Endometrial microvascular endothelial cells (primary cell): ENCODE data around the gene KANSL2. TPM values are rescaled to one million over a fixed set of nuclear protein-coding genes. Genes with fewer than 3 reads are reported as not detected.
"Not testable (repeated sequence)": the region's sequence is repeated elsewhere in the genome, so short reads cannot be mapped to it uniquely, and the experiment has no call there.

Source experiments
- in situ Hi-C: cut with HindIII; loops from 2 replicates; pipeline ENCODE4 v1.10.0; 2017; ENCODE audit warnings: low sequenced_read_pairs, low pct_unique_long_range_greater_than_20kb; ENCODE audit errors: inconsistent ontology term
- total RNA-seq: library from RNA; depleted of rRNA; stranded (reverse); fragments of >200 nt; gene quantifications from one replicate; pipeline ENCODE4 v1.2.3, GENCODE V29; 2015; ENCODE audit errors: inconsistent ontology term

KANSL2 gene, protein sequence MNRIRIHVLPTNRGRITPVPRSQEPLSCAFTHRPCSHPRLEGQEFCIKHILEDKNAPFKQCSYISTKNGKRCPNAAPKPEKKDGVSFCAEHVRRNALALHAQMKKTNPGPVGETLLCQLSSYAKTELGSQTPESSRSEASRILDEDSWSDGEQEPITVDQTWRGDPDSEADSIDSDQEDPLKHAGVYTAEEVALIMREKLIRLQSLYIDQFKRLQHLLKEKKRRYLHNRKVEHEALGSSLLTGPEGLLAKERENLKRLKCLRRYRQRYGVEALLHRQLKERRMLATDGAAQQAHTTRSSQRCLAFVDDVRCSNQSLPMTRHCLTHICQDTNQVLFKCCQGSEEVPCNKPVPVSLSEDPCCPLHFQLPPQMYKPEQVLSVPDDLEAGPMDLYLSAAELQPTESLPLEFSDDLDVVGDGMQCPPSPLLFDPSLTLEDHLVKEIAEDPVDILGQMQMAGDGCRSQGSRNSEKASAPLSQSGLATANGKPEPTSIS
- 41.0 TPM for total RNA-seq

DNA sequence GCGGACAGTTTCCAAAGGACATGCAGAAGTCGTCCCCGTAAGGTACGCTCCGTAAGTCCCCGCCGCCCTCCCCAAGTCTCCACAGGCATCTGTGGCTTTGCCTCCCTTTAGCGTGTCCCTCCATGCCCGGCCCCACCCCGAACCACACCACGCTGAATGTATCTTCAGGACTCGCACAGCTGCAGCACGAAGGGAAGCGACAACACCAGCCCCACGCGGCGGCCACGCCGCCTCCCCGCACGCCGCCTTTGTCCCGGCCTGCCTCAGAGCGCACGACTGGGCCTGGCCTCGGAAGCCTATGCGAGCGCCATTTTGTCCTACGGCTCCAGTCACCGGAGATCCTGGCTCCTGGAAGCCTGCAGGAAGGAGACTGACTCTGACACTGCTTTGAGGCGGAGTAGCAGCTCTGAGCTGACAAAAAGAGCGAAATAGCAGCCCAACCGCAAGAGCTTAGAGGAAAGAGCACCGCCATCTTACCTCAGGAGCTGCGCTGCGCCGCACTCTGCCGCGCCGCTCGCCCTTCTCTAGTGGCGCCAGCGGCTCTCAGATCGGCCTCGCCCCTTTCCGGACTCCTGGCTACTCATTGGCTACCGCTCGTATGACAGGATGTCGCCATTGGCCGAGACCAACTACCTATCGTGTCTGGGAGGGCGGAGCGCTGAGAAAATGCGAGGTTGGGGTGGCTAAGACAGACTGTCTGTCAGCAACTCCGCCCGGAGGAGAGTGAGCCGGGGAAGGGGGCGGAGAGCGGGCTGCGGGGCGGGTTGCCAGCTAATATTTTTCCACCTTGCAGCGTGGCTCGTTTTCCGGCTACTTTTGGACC is at the start of gene KANSL2:
Gene KANSL2, minus strand, starts transcription at position 529 of the 823 bp plus-strand sequence. CDS start 606 bp downstream, outside the sequence.
- in situ Hi-C loops: no loop called here

DNA sequence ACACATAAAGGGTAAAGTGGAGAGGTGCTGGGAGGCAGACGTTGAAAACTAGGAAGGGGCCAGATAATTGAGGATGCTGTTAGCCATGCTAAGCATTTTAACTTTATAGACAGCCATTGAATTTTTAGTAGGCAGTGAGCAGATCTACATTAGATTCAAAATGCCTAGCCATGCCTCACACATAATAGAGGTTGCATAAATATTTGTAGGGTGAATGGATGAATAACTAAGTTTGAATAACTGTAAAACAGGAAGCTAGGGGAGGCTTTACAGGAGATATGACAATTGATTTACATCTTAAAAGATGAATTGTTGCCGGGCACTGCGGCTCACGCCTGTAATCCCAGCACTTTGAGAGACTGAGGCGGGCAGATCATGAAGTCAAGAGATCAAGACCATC is 46.8 kb upstream of the KANSL2 start:
- in situ Hi-C loops: no loop called here

DNA sequence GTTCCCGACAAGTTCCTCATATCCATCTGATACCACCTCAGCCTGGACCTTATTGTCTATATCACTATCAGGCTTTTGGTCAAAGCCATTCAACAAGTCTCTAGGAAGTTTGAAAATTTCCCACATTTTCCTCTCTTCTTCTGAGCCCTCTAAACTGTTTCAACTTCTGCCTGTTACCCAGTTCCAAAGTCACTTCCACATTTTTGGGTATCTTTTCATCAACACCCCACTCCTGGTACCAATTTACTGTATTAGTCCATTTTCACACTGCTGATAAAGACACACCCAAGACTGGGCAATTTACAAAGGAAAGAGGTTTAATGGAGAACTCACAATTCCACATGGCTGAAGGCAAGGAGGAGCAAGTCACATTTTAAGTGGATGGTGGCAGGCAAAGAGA is 38.7 kb upstream of the KANSL2 start:
- in situ Hi-C loops: not testable (repeated sequence)

DNA sequence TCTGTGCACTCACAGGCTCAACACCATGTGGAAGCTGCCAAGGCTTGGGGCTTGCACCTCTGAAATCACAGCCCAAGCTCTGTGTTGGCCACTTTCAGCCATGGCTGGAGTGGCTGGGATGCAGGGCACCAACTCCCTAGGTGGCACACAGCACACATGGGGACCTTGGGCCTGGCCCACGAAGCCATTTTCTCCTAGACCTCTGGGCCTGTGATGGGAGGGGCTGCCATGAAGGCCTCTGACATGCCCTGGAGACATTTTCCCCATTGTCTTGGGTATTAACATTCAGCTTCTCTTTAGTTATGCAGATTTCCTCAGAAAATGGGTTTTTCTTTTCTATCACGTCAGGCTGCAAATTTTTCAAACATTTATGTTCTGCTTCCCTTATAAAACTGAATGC is 38.1 kb upstream of the KANSL2 start:
- in situ Hi-C loops: not testable (repeated sequence)

DNA sequence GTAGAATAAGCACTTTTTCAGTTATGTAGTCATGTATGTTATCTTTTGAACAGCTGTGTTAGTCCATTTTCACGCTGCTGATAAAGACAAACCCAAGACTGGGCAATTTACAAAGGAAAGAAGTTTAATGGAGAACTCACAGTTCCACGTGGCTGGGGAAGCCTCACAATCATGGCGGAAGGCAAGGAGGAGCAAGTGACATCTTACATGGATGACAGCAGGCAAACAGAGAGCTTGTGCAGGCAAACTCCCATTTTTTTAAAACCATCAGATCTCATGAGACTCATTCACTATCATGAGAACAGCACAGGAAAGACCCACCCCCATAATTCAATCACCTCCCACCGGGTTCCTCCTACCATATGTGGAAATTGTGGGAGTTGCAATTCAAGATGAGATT is 37.0 kb upstream of the KANSL2 start:
- in situ Hi-C loops: not testable (repeated sequence)

DNA sequence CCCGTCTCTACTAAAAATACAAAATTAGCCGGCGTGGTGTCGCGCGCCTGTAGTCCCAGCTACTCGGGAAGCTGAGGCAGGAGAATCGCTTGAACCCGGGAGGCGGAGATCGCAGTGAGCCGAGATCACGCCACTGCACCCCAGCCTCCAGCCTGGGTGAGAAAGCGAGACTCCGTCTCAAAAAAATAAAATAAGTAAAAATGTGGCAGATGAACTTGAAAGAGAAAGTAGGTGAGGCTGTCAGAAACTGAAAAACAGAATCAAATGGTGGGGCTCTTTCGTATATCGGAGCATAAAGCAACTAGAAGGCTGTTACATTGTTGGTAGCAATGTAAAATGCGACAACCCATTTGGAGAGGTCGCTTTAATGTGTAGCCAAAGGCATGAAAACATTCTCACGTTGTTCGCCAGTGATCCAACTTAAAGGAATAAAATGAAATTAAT is 35.2 kb upstream of the KANSL2 start:
- in situ Hi-C loops: no loop called here

DNA sequence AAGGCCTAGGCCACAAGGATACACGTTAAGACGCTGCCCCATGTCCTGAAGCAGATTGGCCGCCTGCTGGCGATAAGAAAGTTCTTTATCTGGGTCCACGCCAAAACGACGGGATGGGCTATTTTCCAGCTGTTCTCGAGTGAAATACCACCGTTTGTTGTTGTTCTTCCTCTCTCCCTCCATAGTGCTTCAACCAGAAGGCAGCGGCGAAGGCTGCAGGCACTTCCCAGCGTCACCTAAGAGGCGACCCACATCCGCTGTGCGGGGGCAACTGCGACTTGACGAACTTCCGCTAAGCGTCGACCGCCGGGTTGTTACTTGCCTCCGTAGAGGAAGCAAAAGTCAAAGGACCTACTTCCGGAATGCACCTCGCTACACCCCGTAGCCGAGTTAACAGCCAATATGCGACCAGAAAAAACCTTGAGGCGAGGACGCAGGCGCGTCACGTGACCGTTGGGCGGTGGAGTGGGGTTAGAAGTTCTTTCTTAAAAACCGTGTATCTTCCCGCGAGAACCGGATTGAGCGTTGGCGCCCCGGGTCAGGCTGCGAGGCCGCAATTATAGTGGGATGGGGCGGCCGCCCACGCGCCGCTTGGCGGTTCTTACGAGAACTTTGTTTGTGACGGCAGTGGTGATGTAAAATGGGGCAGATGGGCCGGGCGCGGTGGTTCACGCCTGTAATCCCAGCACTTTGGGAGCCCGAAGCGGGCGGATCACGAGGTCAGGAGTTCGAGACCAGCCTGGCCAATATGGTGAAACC is 34.6 kb upstream of the KANSL2 start, which contains the start of gene CCNT1:
Gene CCNT1, minus strand, starts transcription at position 215 of the 759 bp plus-strand sequence. Its CDS starts 32 bp downstream, at position 183.
- in situ Hi-C loops: no loop called here

DNA sequence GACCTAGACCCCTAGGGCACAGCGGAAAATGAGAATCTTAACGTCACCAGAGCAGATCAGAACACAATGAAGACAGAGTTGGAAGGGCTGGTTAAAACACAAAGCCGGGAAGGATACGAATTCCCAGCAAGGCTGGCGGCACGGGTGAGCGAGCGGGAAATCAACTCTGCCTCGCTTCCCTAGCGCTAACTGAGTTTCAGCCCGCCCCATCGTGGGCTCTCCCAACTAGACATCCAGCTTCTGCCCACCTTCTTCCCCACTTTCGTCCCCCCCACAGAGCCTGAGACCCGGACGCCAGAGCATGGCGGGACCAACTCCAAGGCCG is 34.1 kb upstream of the KANSL2 start:
- in situ Hi-C loops: no loop called here

DNA sequence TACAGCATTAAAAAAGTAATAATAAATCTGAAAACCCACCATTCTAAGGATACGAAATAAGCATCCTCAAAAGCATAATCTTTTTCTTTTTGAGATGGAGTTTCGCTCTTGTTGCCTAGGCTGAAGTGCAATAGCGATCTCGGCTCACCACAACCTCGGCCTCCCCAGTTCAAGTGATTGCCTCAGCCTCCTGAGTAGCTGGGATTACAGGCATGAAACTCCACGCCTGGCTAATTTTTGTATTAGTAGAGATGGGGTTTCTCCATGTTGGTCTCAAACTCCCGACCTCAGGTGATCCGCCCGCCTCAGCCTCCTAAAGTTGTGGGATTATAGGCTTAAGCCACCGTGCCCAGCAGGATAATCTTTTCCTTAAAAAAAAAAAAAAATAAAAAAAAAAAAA is 30.2 kb upstream of the KANSL2 start:
- in situ Hi-C loops: no loop called here

DNA sequence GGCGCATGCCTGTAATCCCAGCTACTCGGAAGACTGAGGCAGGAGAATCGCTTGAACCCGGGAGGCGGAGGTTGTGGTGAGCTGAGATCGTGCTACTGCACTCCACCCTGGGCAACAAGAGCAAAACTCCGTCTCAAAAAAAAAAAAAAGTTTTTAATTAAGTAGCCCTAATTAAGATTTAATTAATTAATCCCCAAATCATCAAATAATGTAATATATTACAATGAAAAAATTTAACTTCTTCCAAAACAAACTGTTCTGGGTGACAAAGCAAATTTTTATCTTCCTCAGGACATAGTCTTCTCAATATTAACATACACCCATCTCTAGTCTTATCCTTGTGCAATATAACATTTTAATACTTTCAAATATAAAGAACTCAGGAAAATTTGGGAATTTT is 16.8 kb upstream of the KANSL2 start:
- in situ Hi-C loops: not testable (repeated sequence)

DNA sequence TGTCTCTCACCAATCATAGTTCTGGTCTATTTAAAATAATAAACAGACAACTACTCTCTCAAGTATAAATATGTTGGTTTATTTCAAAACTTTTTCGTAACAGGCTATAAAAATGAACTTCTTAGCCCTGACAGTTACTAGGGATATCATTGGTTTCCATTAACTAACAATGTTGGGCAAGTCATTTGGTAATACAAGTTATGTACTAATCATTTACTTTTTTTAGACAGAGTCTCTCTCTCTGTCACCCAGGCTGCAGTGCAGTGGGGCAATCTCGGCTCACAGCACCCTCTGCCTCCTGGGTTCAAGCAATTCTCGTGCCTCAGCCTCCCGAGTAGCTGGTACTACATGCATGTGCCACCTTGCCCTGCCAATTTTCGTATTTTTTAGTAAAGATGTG is 14.6 kb upstream of the KANSL2 start:
- in situ Hi-C loops: no loop called here

DNA sequence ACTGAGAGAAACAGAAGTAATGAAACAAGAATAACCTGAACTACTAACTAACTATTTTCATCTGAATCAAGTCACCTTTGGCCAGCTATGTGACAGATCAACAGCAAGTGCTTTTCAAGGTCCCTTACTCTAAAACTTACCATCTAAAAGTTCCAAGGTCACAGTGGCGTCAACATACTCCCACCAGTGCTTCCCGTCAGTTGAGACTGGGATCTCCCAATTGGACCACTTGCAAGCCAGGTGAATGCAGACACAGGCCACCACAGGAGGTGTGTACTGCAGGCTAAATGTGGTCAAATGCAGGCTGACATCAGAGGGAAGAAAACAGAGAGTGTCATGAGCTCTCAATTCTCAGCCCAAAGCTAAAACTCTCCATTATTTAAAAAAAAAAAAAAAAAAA is 13.8 kb upstream of the KANSL2 start:
- in situ Hi-C loops: no loop called here

DNA sequence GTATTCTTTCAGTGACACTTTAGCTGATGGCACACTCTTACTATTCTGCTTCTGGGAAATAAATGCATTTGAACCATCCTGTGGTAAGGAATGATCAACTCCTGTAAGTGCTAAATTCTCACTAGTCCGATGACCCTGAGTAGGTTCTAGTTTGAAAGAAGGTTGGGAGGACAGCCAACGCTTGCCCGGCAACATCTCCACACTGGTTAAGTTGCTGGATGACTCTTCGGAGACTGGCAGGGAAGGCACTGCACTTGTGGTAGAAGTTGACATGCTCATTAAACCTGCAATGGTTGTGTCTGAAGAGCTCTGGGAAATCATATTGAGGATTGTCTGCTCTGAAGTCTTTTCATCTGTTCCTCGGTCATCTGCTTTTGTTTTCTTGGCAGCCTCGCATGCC is 12.0 kb upstream of the KANSL2 start:
- in situ Hi-C loops: no loop called here

DNA sequence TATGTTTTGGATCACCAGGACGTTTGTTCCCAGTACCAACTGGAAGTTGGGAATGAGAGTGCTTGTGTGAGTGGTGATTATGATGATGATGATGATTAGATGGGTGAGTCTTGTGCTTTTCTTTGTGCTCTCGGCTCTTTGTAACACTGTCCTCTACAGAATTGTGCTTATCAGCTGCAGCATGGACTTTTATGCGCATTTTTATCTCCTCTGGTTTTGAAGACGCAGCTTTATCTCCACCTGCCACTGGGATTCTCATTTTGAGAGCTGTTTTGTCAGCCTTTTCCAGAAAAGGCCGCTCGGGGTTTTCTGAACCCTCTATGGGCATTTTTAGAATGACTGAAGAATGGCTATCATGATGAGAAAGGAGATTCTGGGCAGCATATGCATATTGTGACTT is 11.5 kb upstream of the KANSL2 start:
- in situ Hi-C loops: no loop called here

DNA sequence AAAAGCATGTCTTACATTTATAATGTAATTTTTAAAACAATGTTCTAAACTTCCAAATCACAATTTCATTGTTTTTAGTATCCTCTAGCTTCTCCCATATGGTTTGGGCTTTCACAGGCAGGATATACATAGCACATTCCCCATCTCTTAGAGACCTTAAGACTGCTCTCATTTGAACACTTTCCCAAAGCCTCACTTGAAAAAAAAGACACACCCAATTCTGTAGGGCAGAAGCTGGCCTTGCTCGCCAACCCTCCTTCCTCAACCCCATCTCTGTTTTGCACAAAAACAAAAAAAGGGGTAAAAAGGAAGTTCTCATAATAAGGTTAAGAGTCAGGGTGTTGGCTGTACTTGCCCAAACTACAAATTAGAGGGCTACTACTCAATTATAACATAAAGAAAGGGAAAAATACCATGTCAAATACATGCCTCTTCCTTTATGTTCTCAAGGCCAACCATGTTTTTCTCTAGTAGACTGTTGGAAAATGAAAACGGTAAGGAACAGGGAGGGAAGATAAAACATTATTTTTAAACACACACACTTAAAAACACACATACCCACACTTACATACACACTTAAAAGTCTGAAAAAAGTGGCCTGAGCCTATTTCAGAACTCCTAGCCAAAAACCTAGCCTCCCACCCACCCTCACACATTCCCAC is 9.9 kb upstream of the KANSL2 start:
- in situ Hi-C loops: no loop called here

DNA sequence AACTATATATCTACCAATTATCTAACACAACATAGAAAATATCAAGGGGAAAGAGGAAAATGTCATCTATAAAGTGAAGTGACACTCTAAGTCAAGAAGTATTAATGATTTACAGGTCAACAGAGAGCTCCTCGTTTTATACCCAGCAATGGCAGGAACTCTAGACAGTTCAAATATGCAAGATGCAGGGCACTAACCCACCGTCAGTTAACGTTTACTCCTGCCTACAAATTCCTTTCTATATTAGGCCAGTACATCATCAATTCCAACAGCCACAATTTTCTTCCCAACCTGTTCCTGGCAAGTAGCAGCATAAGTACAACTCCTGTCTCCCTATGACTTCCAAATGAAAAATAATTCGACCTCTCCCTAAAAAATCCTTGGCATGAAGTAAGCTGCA is 9.0 kb upstream of the KANSL2 start:
- in situ Hi-C loops: no loop called here

DNA sequence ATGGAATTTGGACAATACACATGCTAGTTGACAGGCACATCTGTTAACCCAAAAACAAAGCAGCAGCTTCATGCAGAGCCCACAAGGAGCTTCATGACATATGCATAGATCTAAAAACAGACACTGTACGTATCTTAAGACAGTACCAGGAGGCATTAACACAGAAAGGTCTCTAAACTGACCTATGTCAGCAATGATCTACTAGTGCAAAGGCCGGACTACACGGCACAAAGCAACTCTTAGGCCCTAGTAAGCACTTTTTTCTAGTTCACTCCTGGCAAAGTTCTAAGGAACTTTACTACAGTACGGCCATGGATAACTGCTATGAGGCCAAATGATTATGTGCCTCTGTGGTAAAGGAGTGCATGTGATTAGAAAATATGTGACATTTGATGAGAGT is 8.4 kb upstream of the KANSL2 start:
- in situ Hi-C loops: no loop called here

DNA sequence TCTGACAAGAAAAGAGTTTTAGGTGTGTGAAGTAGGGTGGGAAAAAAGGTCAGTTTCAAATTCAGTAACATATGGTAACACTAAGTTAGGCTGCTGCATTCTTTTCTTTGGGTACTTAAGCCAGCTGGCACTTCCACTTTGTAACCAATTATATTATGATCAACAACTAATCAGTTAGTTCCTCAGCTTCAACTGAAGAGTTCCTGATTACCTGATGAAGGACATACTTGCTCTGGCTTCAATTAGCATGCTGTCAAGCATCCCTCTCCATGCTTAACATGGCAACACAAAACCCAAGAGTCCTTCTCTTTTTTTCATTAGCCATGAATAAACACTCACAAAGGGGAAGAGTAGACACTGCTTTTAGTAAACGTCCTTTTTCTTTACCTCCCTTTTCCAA is 6.8 kb upstream of the KANSL2 start:
- in situ Hi-C loops: no loop called here

DNA sequence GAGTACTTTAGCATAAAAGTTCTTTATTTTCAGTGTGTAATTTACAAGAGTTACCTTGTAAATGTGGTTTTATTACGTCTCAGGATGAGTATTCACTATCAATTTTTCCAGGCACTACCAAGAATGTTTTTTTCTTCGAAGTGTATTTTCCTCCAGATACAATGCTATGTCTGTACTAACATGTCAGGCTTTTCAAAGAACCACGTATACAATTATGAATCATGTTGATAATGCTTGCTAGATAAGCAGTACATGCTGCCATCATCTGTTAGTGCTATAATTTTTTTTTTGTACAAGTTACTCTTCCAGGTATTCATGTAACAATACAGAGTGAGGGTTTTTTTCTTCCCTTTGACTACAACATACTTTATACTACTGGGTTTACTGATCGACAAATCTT is 5.6 kb upstream of the KANSL2 start:
- in situ Hi-C loops: no loop called here
